Measurements from ENCODE around the gene ADGRL2.

DNA sequence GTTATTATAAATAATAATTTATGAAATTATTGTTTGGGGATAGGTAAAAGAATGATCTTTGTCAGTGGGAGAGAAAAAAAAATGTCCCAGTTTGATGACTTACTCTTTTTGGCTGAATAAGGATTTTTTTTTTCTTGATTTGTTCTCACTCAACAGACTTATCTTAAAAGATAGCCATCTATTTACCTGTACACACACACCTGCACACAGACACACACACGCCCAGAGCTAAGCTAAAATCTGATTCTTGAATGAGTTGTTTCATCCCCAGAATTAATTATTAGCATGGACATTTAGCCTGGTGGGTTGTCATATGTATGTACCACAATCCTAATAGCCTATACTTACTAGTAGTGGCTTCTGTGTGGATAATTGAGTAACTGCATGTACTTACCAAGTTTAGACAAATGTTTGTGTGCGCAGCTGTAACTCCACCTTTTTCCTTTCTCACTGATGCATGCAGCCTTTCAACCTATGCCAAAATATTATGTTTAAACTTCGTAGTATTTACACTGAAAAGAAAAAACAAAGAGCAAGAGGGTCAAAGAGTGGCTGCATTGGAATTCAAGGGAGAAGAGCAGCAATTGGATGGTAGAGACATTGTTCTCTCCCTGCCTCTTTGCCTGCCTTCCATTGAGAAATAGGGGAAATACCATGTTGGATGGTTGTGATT lies 174.3 kb downstream of the ADGRL2 start:
- TF ChIP-seq POLR2A (IDR thresholded peaks at IDR 0.05), result no peak
- TF ChIP-seq, protein P1, sequence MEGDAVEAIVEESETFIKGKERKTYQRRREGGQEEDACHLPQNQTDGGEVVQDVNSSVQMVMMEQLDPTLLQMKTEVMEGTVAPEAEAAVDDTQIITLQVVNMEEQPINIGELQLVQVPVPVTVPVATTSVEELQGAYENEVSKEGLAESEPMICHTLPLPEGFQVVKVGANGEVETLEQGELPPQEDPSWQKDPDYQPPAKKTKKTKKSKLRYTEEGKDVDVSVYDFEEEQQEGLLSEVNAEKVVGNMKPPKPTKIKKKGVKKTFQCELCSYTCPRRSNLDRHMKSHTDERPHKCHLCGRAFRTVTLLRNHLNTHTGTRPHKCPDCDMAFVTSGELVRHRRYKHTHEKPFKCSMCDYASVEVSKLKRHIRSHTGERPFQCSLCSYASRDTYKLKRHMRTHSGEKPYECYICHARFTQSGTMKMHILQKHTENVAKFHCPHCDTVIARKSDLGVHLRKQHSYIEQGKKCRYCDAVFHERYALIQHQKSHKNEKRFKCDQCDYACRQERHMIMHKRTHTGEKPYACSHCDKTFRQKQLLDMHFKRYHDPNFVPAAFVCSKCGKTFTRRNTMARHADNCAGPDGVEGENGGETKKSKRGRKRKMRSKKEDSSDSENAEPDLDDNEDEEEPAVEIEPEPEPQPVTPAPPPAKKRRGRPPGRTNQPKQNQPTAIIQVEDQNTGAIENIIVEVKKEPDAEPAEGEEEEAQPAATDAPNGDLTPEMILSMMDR (IDR thresholded peaks at IDR 0.05), result no peak
- TF ChIP-seq EP300 (IDR thresholded peaks at IDR 0.05), result no peak

All from ovary (tissue), 3 donors.